Measurements from ENCODE around the gene RPS6KA2. TPM values are rescaled to one million over a fixed set of nuclear protein-coding genes. Genes with fewer than 3 reads are reported as not detected.

Gene RPS6KA2
- total and polyA plus RNA-seq, 4 experiments from 2014 or later = 1.1 to 10.6 (median 6.6) TPM

- peaks cover 0 to 1% (median 0%) of the 10 kb centered on the region in 8 donors for H3K9me3 Mint-ChIP-seq
- peaks cover 0 to 2% of the 10 kb centered on the region in 2 donors for H3K27me3 Mint-ChIP-seq
- no peak overlapping the region for H3K4me3 Mint-ChIP-seq
- peaks cover 43% of the 10 kb centered on the region for H3K4me1 ChIP-seq (ENCODE audit: insufficient read depth, low read length)
- no peaks in the 10 kb centered on the region for H3K9me3 ChIP-seq (ENCODE audit: control insufficient read depth in 1 of 2, low read length in 2 of 2)
- peaks cover 0 to 9% of the 10 kb centered on the region in 2 donors for H3K36me3 Mint-ChIP-seq
- no peak overlapping the region for H3K4me3 ChIP-seq (ENCODE audit: low read length in 2 of 2)
- DNase-seq = no peak
- H3K27ac ChIP-seq (ENCODE audit: low read depth, low read length) = no peak overlapping the region
- peaks cover 28 to 43% (median 39%) of the 10 kb centered on the region in 4 donors for H3K4me1 Mint-ChIP-seq
- ChIA-PET CTCF (ENCODE audit: partially characterized antibody) (interaction anchor here (1.9 to 3.2 kb wide), 2 partner anchors 22 to 41 kb away, joined by 4 to 13 read pairs; no protein-coding TSS in a partner anchor), POLR2A (ENCODE audit: partially characterized antibody) (no interaction called here)
- intact Hi-C loops (cut with micrococcal nuclease) = no loop called here
- H3K27me3 ChIP-seq (ENCODE audit: insufficient read depth, low read length) = no peaks in the 10 kb centered on the region
- peak overlapping the region in 5 of 7 donors; percentile 7 to 66 (median 30) for H3K27ac Mint-ChIP-seq
- no peaks in the 10 kb centered on the region for H3K36me3 ChIP-seq (ENCODE audit: insufficient read depth, low read length)
These were observed 204.7 kb downstream of the RPS6KA2 start for GRCh38 chr6:166422201-166422940.

- H3K9me3 ChIP-seq (ENCODE audit: control insufficient read depth in 1 of 2, low read length in 2 of 2) = no peaks in the 10 kb centered on the region
- H3K4me1 ChIP-seq (ENCODE audit: insufficient read depth, low read length) = peaks cover 64% of the 10 kb centered on the region
- peak overlapping the region; percentile 42 for H3K27ac ChIP-seq (ENCODE audit: low read depth, low read length)
- peaks cover 15 to 17% of the 10 kb centered on the region in 2 donors for H3K36me3 Mint-ChIP-seq
- intact Hi-C loops (cut with micrococcal nuclease) = no loop called here
- ChIA-PET POLR2A (ENCODE audit: partially characterized antibody) (interaction anchor here (1.6 to 3.4 kb wide), 4 partner anchors 15 to 121 kb away, joined by 5 to 28 read pairs (median 9); no protein-coding TSS in a partner anchor), CTCF (ENCODE audit: partially characterized antibody) (interaction anchor here (1.5 to 4.8 kb wide), 3 partner anchors 9 to 22 kb away, joined by 4 to 21 read pairs (median 5); no protein-coding TSS in a partner anchor)
- peaks cover 0 to 4% of the 10 kb centered on the region in 2 donors for H3K27me3 Mint-ChIP-seq
- peak overlapping the region; percentile 96 to 99 (median 98) for H3K27ac Mint-ChIP-seq
- H3K36me3 ChIP-seq (ENCODE audit: insufficient read depth, low read length) = no peaks in the 10 kb centered on the region
- no peak overlapping the region for H3K4me3 ChIP-seq (ENCODE audit: low read length in 2 of 2)
- H3K4me1 Mint-ChIP-seq = peaks cover 49 to 63% (median 59%) of the 10 kb centered on the region in 4 donors
- peak overlapping the region in 5 of 8 donors; percentile 23 to 55 (median 40) for H3K4me3 Mint-ChIP-seq
- H3K27me3 ChIP-seq (ENCODE audit: insufficient read depth, low read length) = no peaks in the 10 kb centered on the region
- H3K9me3 Mint-ChIP-seq = peaks cover 2 to 15% (median 4%) of the 10 kb centered on the region in 8 donors
- no peak for DNase-seq
These were observed 206.7 kb downstream of the RPS6KA2 start for GRCh38 chr6:166420351-166420750.

GRCh38 chr6:166419717-166420116 is 207.3 kb downstream of the RPS6KA2 start:
- ChIA-PET CTCF (ENCODE audit: partially characterized antibody) (interaction anchor here (0.9 to 4.8 kb wide), 5 partner anchors 9 to 106 kb away, joined by 3 to 21 read pairs (median 5); no protein-coding TSS in a partner anchor), POLR2A (ENCODE audit: partially characterized antibody) (interaction anchor here (0.7 to 3.4 kb wide), 13 partner anchors 9 to 207 kb away, joined by 3 to 28 read pairs (median 5); partner anchors contain the start of gene RPS6KA2)
- peak overlapping the region; percentile 96 to 99 (median 98) for H3K27ac Mint-ChIP-seq
- no peaks in the 10 kb centered on the region for H3K27me3 ChIP-seq (ENCODE audit: insufficient read depth, low read length)
- H3K4me1 Mint-ChIP-seq = peaks cover 52 to 70% (median 64%) of the 10 kb centered on the region in 4 donors
- peak overlapping the region; percentile 42 for H3K27ac ChIP-seq (ENCODE audit: low read depth, low read length)
- H3K36me3 ChIP-seq (ENCODE audit: insufficient read depth, low read length) = no peaks in the 10 kb centered on the region
- H3K9me3 ChIP-seq (ENCODE audit: control insufficient read depth in 1 of 2, low read length in 2 of 2) = no peaks in the 10 kb centered on the region
- peak overlapping the region in 7 of 8 donors; percentile 55 to 79 (median 70) for H3K4me3 Mint-ChIP-seq
- no peak for DNase-seq
- intact Hi-C loops (cut with micrococcal nuclease) = loop anchor here (2.0 to 10.0 kb wide), 3 partner anchors 15 to 705 kb away; partner anchors contain the start of genes CCR6 and RNASET2
- H3K27me3 Mint-ChIP-seq = peaks cover 0 to 4% of the 10 kb centered on the region in 2 donors
- peaks cover 70% of the 10 kb centered on the region for H3K4me1 ChIP-seq (ENCODE audit: insufficient read depth, low read length)
- H3K9me3 Mint-ChIP-seq = peaks cover 2 to 15% (median 6%) of the 10 kb centered on the region in 8 donors
- H3K4me3 ChIP-seq (ENCODE audit: low read length in 2 of 2) = no peak overlapping the region
- peaks cover 18 to 21% of the 10 kb centered on the region in 2 donors for H3K36me3 Mint-ChIP-seq

- CTCF ChIA-PET (ENCODE audit: partially characterized antibody) = interaction anchor here (0.9 to 4.8 kb wide), 7 partner anchors 8 to 106 kb away, joined by 3 to 21 read pairs (median 4); no protein-coding TSS in a partner anchor
- Histone ChIP-seq H3K4me1 (ENCODE audit: insufficient read depth, low read length) (peaks cover 74% of the 10 kb centered on the region), H3K27ac (ENCODE audit: low read depth, low read length) (peak overlapping the region; percentile 42)
These were observed 207.8 kb downstream of the RPS6KA2 start for GRCh38 chr6:166419286-166419685.

GRCh38 chr6:166418691-166419143 is 208.3 kb downstream of the RPS6KA2 start:
- H3K27ac ChIP-seq (ENCODE audit: low read depth, low read length) = peak overlapping the region; percentile 42
- H3K4me1 ChIP-seq (ENCODE audit: insufficient read depth, low read length) = peaks cover 80% of the 10 kb centered on the region

More at GRCh38 chr6:166419286-166419685, 207.8 kb downstream of the RPS6KA2 start:
- peaks cover 18 to 21% of the 10 kb centered on the region in 2 donors for H3K36me3 Mint-ChIP-seq
- H3K4me1 Mint-ChIP-seq = peaks cover 55 to 74% (median 68%) of the 10 kb centered on the region in 4 donors
- peak; percentile 45 to 82 (median 53) for DNase-seq
- POLR2A ChIA-PET (ENCODE audit: partially characterized antibody) = interaction anchor here (0.7 to 3.4 kb wide), 13 partner anchors 9 to 207 kb away, joined by 3 to 28 read pairs (median 5); partner anchors contain the start of gene RPS6KA2
- Histone ChIP-seq H3K27me3 (ENCODE audit: insufficient read depth, low read length) (no peaks in the 10 kb centered on the region), H3K36me3 (ENCODE audit: insufficient read depth, low read length) (no peaks in the 10 kb centered on the region), H3K4me3 (ENCODE audit: low read length in 2 of 2) (no peak overlapping the region), H3K9me3 (ENCODE audit: control insufficient read depth in 1 of 2, low read length in 2 of 2) (no peaks in the 10 kb centered on the region)
- H3K9me3 Mint-ChIP-seq = peaks cover 2 to 15% (median 6%) of the 10 kb centered on the region in 8 donors
- intact Hi-C loops (cut with micrococcal nuclease) = loop anchor here (2.0 to 10.0 kb wide), 3 partner anchors 16 to 706 kb away; partner anchors contain the start of genes CCR6 and RNASET2
- H3K27me3 Mint-ChIP-seq = peaks cover 0 to 4% of the 10 kb centered on the region in 2 donors
- H3K4me3 Mint-ChIP-seq = peak overlapping the region in 7 of 8 donors; percentile 55 to 79 (median 70)
- peak overlapping the region; percentile 96 to 99 (median 98) for H3K27ac Mint-ChIP-seq

GRCh38 chr6:166417285-166417691 is 209.8 kb downstream of the RPS6KA2 start:
- H3K9me3 ChIP-seq (ENCODE audit: control insufficient read depth in 1 of 2, low read length in 2 of 2) = no peaks in the 10 kb centered on the region
- no peaks in the 10 kb centered on the region for H3K27me3 ChIP-seq (ENCODE audit: insufficient read depth, low read length)
- peak overlapping the region in 1 of 2 donors; percentile 2 for H3K4me3 ChIP-seq (ENCODE audit: low read length in 2 of 2)
- Mint-ChIP-seq H3K36me3 (peaks cover 18 to 21% of the 10 kb centered on the region in 2 donors), H3K9me3 (peaks cover 2 to 15% (median 6%) of the 10 kb centered on the region in 8 donors), H3K4me1 (peaks cover 64 to 92% (median 81%) of the 10 kb centered on the region in 4 donors), H3K27ac (peak overlapping the region; percentile 96 to 99 (median 98)), H3K27me3 (peaks cover 0 to 4% of the 10 kb centered on the region in 2 donors), H3K4me3 (peak overlapping the region; percentile 13 to 81 (median 74))
- POLR2A ChIA-PET (ENCODE audit: partially characterized antibody) = interaction anchor here (0.8 to 3.4 kb wide), 9 partner anchors 10 to 539 kb away, joined by 3 to 28 read pairs (median 3); partner anchors contain the start of gene RNASET2
- no peaks in the 10 kb centered on the region for H3K36me3 ChIP-seq (ENCODE audit: insufficient read depth, low read length)
- peak overlapping the region; percentile 41 for H3K27ac ChIP-seq (ENCODE audit: low read depth, low read length)
- intact Hi-C loops (cut with micrococcal nuclease) = loop anchor here (1.0 to 10.0 kb wide), 6 partner anchors 17 to 708 kb away; partner anchors contain the start of genes CCR6, RNASET2 and RPS6KA2
- CTCF ChIA-PET (ENCODE audit: partially characterized antibody) = interaction anchor here (1.1 to 4.9 kb wide), 5 partner anchors 17 to 95 kb away, joined by 3 to 31 read pairs (median 3); no protein-coding TSS in a partner anchor
- H3K4me1 ChIP-seq (ENCODE audit: insufficient read depth, low read length) = peaks cover 94% of the 10 kb centered on the region
- peak; percentile 82 to 89 (median 86) for DNase-seq

More at GRCh38 chr6:166418691-166419143, 208.3 kb downstream of the RPS6KA2 start:
- peak in 4 of 5 donors; percentile 15 to 28 (median 19) for DNase-seq
- Mint-ChIP-seq H3K9me3 (peaks cover 2 to 15% (median 6%) of the 10 kb centered on the region in 8 donors), H3K27me3 (peaks cover 0 to 4% of the 10 kb centered on the region in 2 donors), H3K36me3 (peaks cover 18 to 21% of the 10 kb centered on the region in 2 donors), H3K4me1 (peaks cover 57 to 80% (median 71%) of the 10 kb centered on the region in 4 donors), H3K27ac (peak overlapping the region; percentile 96 to 99 (median 98)), H3K4me3 (peak overlapping the region in 7 of 8 donors; percentile 55 to 79 (median 70))
- ChIA-PET CTCF (ENCODE audit: partially characterized antibody) (interaction anchor here (0.6 to 4.8 kb wide), 6 partner anchors 17 to 932 kb away, joined by 3 to 21 read pairs (median 4); no protein-coding TSS in a partner anchor), POLR2A (ENCODE audit: partially characterized antibody) (interaction anchor here (0.9 to 3.4 kb wide), 12 partner anchors 8 to 208 kb away, joined by 3 to 28 read pairs (median 5); partner anchors contain the start of gene RPS6KA2)
- H3K27me3 ChIP-seq (ENCODE audit: insufficient read depth, low read length) = no peaks in the 10 kb centered on the region
- no peak overlapping the region for H3K4me3 ChIP-seq (ENCODE audit: low read length in 2 of 2)
- H3K9me3 ChIP-seq (ENCODE audit: control insufficient read depth in 1 of 2, low read length in 2 of 2) = no peaks in the 10 kb centered on the region
- intact Hi-C loops (cut with micrococcal nuclease) = loop anchor here (2.0 to 10.0 kb wide), 3 partner anchors 16 to 706 kb away; partner anchors contain the start of genes CCR6 and RNASET2
- no peaks in the 10 kb centered on the region for H3K36me3 ChIP-seq (ENCODE audit: insufficient read depth, low read length)

Measured in CD4-positive, alpha-beta memory T cell (primary cell).